Kasumi-1 (cell line): Measurements from ENCODE around the gene RFX1.
A peak's percentile ranks its signal among the peaks of the same experiment; 100 is the strongest.
"Not testable (repeated sequence)": the region's sequence is repeated elsewhere in the genome, so short reads cannot be mapped to it uniquely, and the experiment has no call there.

ENCODE experiments used
- DNase-seq, 2 experiments: peaks; one replicate each; lab custom pipeline; 2025; lab: John Stamatoyannopoulos, UW

The RFX1 gene

GRCh38 chr19:13935765-13936510 is 70.2 kb downstream of the RFX1 start:
- DNase-seq = no peak

- DNase-seq = no peak
Observed at GRCh38 chr19:13934785-13935109, 71.4 kb downstream of the RFX1 start.

GRCh38 chr19:13932911-13933393 is 73.2 kb downstream of the RFX1 start:
- no peak for DNase-seq

GRCh38 chr19:13932149-13932637 is 73.9 kb downstream of the RFX1 start:
- DNase-seq = no peak

GRCh38 chr19:13931391-13932148 is 74.5 kb downstream of the RFX1 start:
- DNase-seq = no peak

GRCh38 chr19:13930402-13930801 is 75.7 kb downstream of the RFX1 start:
- DNase-seq = no peak

GRCh38 chr19:13929956-13930355 is 76.2 kb downstream of the RFX1 start:
- no peak for DNase-seq

- no peak for DNase-seq
Observed at GRCh38 chr19:13929340-13929739, 76.8 kb downstream of the RFX1 start.

GRCh38 chr19:13926715-13927114 is 79.4 kb downstream of the RFX1 start:
- no peak for DNase-seq

GRCh38 chr19:13926010-13926409 is 80.1 kb downstream of the RFX1 start:
- no peak for DNase-seq

GRCh38 chr19:13923194-13923987 is 82.7 kb downstream of the RFX1 start:
- DNase-seq = no peak

- DNase-seq = not testable (repeated sequence)
Observed at GRCh38 chr19:13922118-13922517, 84.0 kb downstream of the RFX1 start.

- DNase-seq = peak; percentile 67 to 68
Observed at GRCh38 chr19:13920940-13921747, 85.0 kb downstream of the RFX1 start.

- DNase-seq = no peak
Observed at GRCh38 chr19:13920524-13920923, 85.6 kb downstream of the RFX1 start.

- DNase-seq = no peak
Observed at GRCh38 chr19:13918726-13919411, 87.3 kb downstream of the RFX1 start.

- DNase-seq = no peak
Observed at GRCh38 chr19:13917888-13918406, 88.2 kb downstream of the RFX1 start.

- DNase-seq = no peak
Observed at GRCh38 chr19:13914777-13915176, 91.3 kb downstream of the RFX1 start.

GRCh38 chr19:13913352-13913751 is 92.8 kb downstream of the RFX1 start:
- DNase-seq = no peak
